Loucy (cell line): ENCODE measurements around the gene FUOM.

Source experiments
- EZH2phosphoT487 ChIP-seq: fragments of 200-600 bp; IDR thresholded peaks from 2 replicates; pipeline ENCODE4 v1.6.1; 2018; ENCODE audit warnings: antibody characterized with exemption, mild to moderate bottlenecking, moderate library complexity, borderline replicate concordance
- TF ChIP-seq, protein P1 (sequence below): fragments of 200-600 bp; sonication (generic); conservative IDR thresholded peaks from 2 replicates; pipeline ENCODE4 v1.5.1; 2014; ENCODE audit warnings: mild to moderate bottlenecking, antibody characterized with exemption, low read length

DNA sequence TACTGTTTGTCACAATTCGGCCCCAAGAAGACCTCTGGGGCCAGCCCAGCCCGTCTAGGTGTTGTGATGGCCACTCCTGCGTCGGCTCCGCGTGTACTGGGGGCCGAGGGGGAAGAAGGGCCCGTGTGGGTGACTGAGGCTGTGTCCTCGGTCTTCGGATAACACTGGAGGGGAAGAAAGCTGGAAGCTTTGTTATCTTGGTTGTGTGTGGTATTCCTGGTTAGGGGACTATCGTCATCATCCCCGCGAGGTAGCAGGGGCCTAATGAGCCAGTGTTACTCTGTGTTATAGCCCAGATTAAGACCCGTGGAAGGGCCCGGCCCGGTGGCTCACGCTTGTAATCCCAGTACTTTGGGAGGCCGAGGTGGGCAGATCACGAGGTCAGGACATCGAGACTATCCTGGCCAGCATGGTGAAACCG, 37.0 kb upstream of the FUOM start:
- TF ChIP-seq, protein P1, sequence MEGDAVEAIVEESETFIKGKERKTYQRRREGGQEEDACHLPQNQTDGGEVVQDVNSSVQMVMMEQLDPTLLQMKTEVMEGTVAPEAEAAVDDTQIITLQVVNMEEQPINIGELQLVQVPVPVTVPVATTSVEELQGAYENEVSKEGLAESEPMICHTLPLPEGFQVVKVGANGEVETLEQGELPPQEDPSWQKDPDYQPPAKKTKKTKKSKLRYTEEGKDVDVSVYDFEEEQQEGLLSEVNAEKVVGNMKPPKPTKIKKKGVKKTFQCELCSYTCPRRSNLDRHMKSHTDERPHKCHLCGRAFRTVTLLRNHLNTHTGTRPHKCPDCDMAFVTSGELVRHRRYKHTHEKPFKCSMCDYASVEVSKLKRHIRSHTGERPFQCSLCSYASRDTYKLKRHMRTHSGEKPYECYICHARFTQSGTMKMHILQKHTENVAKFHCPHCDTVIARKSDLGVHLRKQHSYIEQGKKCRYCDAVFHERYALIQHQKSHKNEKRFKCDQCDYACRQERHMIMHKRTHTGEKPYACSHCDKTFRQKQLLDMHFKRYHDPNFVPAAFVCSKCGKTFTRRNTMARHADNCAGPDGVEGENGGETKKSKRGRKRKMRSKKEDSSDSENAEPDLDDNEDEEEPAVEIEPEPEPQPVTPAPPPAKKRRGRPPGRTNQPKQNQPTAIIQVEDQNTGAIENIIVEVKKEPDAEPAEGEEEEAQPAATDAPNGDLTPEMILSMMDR: no peak
- TF ChIP-seq EZH2phosphoT487: no peak
